ENCODE measurements around the gene SPATA19.

The SPATA19 gene

DNA sequence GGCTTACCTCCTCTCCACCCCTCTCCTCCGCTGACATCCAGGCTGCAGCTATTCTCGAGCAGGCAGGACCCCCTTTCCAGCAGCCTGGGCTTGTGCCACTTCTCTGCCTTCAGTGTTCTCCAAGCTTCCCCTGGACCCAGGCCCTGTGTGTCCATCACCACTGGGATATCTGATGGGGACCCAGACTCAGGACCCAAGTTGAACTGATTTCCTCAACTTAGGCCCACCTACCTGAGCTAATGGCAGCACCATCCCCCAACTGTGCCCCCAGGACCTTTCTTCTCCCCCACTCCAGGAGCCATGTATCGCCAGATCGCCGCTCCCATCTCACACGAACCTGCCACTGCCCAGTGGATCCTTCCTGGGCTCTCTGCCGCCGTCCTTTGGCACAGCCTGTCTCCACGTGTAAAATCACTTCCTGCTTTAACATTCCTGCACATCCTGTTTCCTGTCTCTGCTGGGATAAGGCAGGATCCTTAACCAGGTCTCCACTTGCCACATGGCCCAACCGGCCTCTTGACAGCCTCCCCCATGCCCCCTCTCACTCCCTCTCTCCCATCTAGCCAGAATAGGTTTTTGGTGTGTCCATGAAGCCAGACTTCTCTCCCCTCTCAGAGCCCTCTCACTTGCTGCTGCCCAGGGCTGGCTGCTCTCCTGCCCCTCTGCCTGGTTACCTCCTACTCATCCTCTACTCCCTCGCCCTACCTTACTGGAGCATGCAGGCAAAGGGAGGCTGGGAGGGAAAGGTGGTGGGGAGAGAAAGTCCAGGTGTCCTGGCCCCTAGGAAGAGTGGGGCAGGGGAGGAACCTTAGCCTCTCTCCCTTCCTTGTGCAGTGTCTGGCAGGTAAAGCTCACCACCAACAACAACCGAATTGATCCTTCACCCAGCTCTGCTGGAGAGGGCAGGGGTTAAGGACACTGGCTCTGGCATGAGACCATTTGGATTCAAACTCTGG lies 9.4 kb downstream of the SPATA19 start:
- DNase-seq, result no peak

- no peak for DNase-seq
Measured at GRCh38 chr11:133834682-133835592, 10.4 kb downstream of the SPATA19 start.

GRCh38 chr11:133833898-133834681 lies 11.2 kb downstream of the SPATA19 start:
- no peak for DNase-seq

GRCh38 chr11:133832991-133833897 lies 12.1 kb downstream of the SPATA19 start:
- DNase-seq, result no peak

DNA sequence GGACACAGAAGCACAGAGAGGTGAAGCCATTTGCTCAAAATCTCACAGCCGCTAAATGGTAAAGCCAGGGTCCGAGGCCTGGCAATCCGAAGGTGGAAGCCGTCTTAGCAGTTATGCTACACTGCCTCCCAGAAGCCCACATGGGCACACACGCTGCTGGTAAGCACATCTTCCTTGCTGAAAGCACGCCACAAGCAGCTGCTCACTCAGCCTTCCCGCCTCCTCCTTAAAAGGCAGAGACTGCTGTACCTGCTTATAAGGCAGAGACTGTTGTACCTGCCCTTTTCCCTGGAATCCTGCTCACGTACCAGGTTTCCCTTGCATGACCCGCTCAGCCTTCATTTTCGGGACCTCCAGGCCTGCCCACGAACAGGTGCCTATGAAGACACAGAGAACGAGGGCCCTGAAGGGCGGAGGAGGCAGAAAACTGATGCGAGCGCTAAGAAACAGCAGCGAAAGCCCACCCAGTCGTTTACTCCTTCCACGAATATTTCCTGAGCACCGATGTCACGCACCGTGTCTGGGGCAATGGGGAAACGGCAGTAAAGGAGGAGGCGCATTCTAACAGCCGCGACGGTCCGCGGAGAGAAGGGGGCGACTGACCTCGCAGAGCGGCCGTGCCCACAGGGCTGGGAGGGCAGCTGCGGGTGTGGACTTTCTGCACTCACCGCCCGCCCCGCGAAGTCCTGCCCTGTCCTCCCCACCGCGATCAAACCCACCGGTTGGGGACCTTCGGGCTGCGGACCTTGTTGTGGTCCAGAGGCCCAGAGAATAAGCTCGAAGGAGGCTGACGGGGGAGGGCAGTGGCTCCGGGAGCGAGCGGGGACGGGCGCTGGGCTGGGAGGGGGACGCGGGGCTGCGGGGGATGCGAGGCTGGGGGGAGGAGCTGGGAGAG lies 13.0 kb downstream of the SPATA19 start:
- DNase-seq, result no peak

GRCh38 chr11:133830931-133831907 lies 14.1 kb downstream of the SPATA19 start:
- DNase-seq, result no peak

DNA sequence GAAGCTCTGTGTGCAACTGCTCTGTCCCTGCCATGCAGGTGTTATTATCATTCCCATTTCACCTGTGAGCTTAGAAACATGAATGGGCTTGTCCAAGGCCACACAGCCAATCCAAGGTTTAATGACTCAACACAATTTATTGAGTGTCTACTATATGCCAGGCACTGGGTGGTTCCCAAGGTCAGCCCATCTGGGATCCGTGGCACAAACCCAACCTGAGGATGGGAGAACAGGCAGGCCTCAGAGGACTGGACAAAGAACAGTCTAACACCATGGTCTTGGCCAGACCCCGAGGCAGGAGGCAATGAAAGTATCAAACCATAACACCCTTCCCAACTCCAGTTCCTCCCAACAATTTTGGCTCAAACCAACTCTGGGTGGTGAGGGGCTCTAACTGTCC lies 15.7 kb downstream of the SPATA19 start:
- no peak for DNase-seq

GRCh38 chr11:133828871-133829270 lies 16.4 kb downstream of the SPATA19 start:
- DNase-seq, result no peak

DNA sequence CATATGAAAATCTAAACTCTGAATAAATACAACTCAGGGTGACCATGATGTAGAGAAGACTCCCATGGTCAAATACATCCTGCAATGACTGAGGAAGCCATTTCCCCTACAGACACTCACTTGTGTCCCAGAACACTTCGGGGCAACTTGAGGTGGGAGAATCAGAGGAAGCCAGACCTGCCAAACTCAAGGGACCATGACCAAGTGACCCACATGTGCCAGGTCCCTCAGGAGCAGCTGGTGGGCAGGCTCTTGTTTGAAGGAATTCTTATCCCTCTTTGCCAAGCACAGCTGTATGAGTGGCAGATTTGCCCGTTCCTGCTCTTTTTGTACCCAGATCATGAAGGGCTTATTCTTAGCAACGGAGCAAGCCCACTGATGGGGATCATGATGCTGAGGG lies 17.8 kb downstream of the SPATA19 start:
- DNase-seq, result no peak

GRCh38 chr11:133826866-133827265 lies 18.4 kb downstream of the SPATA19 start:
- DNase-seq, result no peak

DNA sequence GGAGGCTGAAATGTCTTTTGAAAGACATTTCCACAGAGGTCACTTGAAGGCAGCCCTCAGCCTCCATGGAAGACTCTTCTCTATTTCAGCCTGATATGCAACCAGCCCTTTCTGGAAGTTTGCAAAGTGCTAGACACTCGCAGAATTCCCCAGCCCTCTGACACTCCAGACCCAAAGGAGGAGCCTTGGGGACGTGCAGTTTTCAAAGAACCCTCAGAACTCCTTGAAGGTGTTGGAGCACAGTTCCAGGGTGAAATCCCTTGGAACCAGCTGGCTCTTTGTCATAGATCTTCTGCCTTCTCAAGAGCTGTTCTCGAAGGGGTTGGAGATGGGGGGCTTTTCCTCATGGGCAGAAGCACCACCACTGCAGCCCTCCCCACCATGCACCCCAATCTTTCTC lies 19.6 kb downstream of the SPATA19 start:
- DNase-seq, result no peak

DNA sequence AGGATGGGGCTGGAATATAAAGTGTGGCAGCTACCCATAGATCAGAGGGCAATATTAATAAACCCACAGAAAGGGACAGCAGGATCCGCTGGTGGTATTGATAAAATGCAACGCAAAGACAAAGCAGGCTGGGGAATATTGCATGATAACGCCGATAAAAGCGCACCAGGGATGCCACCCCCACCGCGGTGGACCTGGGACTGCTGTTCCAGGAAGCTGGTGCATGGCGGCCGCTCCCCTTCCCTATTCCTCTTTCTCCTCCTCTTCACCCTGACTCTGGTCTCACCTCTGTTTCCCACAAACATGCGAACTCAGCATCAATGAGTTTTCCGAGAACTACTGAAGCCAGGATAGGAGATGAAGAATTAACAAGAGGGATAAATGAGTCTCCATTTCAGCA lies 20.2 kb downstream of the SPATA19 start:
- no peak for DNase-seq

GRCh38 chr11:133824593-133824992 lies 20.7 kb downstream of the SPATA19 start:
- DNase-seq, result no peak

DNA sequence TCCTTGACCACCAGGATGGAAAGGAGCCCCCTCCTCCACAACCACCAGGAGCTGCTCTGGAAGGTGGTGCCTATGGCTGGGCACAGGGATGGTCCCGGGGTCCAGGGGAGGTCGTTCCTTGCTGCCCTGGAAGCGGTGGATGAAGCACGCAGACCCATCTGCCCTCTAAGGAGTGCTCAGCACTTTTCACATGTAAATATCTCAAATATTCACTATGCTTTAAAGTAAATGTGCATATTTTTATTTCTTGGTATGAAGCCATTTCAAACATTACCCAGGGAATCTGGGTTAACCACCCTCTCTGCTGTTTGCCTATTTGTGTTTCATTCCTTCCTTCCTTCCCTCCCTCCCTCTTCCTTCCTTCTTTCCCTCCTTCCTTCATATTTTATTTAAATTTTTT lies 21.7 kb downstream of the SPATA19 start:
- DNase-seq, result no peak

GRCh38 chr11:133823211-133823610 lies 22.1 kb downstream of the SPATA19 start:
- DNase-seq, result no peak

DNA sequence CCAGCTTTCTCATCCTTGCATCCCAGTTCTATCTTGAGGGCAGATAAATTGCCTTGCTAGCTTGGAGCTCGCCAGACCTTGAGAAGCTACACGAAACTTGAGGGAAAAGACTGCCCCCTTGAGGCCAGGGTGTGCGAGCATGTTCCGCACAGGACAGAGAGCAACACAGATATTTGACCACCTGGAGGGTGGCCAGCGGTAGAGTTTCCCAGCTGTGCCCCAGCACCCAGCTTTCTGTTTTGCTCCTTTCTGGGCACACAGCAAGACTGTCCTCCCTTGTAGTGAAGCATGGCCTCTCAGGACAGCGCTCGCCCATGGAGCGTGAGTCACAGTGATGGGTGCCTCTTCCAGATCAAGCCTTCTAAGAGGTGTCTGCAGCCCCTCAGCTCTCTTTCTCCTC lies 23.5 kb downstream of the SPATA19 start:
- DNase-seq, result no peak

- no peak for DNase-seq
Measured at GRCh38 chr11:133819746-133820315, 25.5 kb downstream of the SPATA19 start.

- DNase-seq, result no peak
Measured at GRCh38 chr11:133819114-133819513, 26.2 kb downstream of the SPATA19 start.

DNA sequence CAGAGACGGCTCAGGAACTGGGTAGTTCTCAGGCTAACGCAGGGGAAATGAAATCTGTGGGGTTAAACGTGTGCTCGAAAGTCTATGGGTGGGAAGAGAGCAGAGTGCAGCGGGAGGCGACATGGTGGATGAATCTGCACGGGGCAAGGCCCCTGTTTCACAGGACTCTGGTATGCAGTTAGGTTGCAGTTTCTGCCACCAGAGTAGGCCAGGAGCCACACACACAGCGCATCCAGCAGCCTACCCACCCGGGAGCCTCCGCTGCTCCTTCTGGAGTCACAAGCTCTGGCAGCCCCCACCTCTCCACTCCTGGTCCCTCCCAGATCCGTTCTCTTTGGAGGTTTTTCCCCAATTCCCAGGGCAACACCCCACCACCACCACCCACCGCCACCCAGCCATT lies 27.0 kb downstream of the SPATA19 start:
- DNase-seq, result no peak

Measured in stimulated activated CD4-positive, alpha-beta T cell treated with anti-CD3 and anti-CD28 coated beads, Interleukin-4, amount 100 ng/mL, for 1 hour (primary cell).